HTERT RPE-1 (cell line): Measurements from ENCODE around the gene INTS11.
"Not testable (repeated sequence)": the region's sequence is repeated elsewhere in the genome, so short reads cannot be mapped to it uniquely, and the experiment has no call there.

Experiments used
- in situ Hi-C: fragments of 300-500 bp; cut with MboI; formaldehyde crosslinking; loops from 4 replicates; pipeline ENCODE4 v1.14.3; 2020; ENCODE audit warnings: low sequenced_read_pairs

The INTS11 gene

DNA sequence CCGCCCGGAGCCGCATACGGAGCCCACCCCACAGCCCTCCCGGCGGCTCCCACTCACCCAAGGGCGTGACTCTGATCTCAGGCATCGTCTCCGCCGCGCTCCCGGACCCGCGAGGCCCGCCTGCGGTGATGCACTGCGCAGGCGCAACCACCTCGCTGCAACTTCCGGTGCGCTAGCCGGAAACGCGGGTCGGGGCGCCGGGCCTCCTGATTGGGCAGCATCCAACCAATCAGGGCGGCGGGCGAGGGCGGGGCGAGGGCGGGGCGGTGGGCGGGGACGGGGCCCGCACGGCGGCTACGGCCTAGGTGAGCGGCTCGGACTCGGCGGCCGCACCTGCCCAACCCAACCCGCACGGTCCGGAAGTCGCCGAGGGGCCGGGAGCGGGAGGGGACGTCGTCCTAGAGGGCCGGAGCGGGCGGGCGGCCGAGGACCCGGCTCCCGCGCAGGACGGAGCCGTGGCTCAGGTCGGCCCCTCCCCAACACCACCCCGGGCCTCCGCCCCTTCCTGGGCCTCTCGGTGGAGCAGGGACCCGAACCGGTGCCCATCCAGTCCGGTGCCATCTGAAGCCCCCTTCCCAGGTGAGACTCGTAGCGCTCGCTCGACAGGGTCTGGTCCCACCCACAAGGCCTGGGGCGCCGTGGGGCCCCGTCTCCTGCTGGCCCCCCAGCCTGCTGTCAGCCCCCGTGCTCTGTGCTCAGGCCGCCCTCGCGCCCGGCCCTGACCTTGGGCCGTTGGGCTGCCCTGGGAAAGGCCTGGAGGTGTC lies at the start of gene INTS11, which contains the start of gene CPTP:
TSS of gene INTS11 (minus strand) at position 137 of the 764 bp plus-strand sequence. CDS start at position 85, 52 bp downstream.
TSS of gene CPTP (plus strand) at position 279 of the 764 bp plus-strand sequence. CDS start 2,109 bp downstream, outside the sequence.
- in situ Hi-C loops = no loop called here

DNA sequence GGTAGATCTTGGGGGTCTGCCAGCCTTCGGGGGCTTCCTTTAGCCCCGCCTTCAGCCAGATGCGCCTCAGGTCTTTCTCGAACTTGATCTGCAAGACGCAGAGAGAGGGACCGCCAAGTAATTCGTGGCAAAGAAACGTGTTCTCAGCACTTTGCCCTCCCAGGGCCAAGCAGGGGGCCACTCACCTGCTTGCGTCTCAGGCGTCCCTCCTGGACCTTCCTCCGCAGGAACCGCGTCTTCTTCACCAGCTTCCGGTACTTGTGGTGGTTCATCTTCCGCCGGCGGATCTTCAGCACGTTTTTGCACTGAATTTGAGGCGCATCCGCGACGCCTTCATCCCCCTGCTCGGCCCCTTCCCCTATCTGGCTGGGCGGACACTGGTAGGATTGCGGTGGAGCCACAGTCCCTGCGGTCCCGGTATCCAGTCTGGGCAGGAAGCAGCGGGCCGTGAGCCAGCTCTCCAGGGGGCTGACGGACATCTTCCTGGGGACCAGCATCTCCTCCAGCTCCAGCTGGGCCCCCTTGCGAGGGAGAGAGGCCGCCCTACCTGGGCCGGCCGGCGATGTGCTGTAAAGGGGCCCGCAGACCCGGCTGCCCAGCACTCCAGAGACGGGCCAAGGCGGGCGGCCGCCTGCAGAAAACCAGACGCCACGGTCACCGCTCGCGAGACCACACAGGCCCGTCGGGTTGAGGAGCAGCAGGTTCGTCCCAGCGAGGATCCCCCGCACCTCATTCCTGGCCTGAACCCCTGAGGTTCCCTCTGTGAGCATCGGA lies 49.5 kb upstream of the INTS11 start:
- in situ Hi-C loops = no loop called here

DNA sequence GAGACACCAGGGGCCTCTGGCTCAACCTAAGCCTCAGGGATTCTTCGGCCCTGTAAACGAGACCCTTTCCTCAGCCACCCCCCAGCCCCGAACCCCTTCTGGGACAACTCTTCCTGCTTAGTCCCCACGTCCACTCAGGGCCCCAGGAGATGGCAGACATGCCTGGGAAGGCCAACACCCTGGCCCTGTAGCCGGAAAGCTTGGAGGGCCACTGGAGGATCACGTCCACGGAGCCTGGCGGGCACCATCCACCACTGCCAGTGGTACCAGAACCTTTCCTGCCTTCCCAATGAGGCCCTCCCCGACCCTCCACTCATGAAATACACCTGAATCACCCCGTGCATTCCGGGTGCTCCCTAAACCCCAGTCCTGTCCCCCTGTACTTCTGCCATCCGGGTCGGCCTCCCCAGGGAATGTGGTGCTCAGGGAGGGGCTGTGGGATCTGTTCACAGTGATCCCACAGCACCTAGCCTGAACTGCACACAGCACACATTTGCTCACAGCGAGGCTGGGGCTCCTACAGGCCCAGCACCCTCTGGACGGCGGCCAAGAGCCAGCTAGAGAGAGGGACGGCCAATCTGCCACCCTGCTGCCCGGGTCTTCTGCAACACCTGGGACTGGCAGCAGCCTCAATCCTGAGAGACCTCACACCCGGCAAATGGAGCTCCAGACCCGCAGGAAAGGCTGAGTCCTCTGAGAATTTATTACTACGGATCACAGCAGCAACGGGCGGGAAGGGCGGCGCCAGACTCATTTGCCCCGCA lies 48.8 kb upstream of the INTS11 start:
- in situ Hi-C loops = no loop called here

DNA sequence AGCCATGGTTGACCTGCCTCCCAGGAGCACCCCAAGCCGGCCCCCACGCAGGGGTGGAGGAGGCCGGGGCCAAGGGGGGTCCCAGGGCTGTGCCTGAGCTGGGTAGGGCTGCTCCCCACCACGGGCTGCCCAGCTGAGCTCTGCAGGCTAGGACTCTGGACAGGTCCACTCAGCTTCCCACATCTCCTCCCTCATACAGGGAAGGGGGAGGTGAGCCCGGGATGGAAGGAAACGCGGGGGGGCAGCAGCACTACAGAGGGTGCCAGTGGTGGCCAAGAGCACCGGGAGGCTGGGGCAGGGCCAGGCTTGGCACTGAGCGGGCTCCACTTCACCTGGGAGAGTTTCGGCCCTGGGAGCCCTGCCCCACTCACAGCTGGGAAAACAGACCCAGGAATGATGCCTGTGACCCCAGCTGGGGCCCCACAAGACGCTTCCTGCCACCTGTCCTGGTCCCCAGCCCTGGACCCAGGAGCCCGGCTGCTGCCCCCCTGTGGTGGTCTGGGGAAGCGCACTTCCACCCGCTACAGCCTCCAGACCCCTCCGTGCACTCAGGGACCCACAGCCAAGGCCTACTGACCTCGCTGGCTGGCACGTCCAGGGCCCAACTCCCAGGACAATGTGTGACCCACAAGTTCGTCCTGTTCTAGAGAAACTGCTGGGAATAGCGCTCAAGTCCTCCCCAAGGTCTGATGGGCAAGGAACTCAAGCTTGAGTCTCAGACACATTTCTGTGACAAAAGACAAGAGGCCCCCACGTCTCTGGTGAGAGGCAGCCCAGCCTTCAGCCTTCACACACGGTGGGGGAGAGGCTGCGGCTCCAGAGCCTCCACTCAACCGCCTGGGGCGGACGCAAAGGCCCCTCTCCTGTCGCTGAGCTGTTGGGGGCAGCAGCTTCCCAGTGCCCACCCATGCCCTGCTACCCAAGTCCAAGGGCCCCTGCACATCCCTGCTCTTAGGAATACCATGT lies 47.6 kb upstream of the INTS11 start:
- in situ Hi-C loops = no loop called here

DNA sequence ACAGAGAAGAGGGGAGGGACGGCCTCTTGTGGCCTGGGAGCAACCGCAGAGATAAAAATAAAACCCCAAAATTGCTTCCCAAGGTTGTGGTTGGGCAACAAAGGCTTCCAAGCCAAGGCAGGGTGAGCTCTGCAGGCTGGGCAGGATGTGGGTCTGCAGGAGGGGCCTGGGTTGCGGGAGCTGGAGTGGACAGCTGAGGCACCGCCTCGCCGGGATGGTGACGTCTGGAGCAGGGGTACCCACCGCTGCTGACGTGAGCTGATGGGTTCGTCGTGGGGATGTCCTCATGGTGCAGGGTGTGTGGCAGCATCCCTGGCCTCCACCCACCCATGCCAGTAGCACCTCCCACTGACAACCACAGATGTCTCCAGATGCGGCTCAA lies 46.9 kb upstream of the INTS11 start:
- in situ Hi-C loops = no loop called here

DNA sequence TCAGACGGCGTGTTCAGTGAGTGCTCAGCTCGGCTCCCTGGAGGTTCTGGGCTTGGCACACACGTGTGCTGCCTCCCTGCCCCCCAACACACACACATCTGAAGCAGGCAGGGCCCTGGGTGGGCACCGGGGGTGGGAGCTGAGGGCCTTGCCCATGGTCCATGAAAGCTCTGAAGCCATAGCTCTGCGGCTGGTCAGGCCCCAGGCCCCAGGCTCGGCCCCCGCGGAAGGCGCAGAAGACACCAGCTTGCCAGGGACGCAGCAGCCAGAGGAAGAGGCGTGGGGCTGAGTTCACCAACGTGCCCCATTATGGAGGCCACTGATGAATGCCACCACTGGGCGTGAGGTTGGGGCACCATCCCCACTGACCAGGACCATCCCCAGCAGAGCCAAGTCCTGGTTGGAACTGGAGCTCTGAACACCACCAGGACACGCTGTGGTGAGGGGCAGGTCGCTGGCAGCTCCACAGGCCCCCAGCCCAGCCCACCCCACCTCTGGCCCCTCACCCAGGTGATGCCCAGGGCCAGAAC lies 46.4 kb upstream of the INTS11 start:
- in situ Hi-C loops = no loop called here

DNA sequence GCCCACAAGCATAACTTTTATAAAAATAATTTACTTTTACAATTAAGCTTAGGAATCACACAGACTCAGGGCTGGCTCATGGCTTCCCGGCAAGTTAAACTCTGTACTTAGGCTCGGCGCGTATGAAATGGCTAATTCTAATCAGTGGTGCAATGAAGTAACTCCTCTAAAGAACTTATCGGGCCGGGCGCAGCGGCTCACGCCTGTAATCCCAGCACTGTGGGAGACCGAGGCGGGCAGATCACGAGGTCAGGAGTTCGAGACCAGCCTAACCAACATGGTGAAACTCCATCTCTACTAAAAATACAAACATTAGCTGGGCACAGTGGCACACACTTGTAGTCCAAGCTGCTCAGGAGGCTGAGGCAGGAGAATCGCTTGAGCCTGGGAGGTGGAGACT lies 45.6 kb upstream of the INTS11 start:
- in situ Hi-C loops = not testable (repeated sequence)

DNA sequence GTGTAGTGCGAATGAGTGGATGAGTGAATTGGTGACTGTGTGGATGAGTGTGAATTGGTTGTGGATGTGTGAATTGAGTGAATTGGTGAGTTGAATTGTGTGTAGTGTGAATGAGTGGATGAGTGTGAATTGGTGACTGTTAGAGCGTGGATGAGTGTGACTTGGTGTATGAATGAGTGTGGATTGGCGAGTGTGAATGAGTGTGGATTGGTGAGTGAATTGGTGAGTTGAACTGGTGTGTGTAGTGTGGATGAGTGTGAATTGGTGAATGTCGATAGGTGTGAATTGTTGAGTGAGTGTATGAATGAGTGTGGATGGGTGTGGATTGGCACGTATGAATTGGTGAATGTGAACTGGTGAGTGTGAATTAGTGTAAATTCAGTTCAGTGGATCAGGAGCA lies 42.9 kb upstream of the INTS11 start:
- in situ Hi-C loops = no loop called here

DNA sequence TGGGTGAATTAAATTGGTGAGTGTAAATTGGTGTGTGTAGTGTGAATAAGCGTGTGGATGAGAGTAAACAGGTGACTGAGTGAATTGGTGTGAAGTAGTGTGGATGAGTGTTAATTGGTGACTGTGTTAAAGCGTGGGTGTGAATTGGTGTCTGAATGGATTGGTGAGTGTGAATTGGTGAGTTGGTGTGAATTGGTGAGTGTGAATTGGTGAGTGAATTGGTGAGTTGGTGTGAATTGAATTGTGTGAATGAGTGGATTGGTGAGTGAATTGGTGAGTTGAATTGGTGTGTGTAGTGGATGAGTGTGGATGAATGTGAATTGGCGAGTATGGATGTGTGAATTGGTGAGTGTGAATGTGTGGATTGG lies 42.2 kb upstream of the INTS11 start:
- in situ Hi-C loops = no loop called here

DNA sequence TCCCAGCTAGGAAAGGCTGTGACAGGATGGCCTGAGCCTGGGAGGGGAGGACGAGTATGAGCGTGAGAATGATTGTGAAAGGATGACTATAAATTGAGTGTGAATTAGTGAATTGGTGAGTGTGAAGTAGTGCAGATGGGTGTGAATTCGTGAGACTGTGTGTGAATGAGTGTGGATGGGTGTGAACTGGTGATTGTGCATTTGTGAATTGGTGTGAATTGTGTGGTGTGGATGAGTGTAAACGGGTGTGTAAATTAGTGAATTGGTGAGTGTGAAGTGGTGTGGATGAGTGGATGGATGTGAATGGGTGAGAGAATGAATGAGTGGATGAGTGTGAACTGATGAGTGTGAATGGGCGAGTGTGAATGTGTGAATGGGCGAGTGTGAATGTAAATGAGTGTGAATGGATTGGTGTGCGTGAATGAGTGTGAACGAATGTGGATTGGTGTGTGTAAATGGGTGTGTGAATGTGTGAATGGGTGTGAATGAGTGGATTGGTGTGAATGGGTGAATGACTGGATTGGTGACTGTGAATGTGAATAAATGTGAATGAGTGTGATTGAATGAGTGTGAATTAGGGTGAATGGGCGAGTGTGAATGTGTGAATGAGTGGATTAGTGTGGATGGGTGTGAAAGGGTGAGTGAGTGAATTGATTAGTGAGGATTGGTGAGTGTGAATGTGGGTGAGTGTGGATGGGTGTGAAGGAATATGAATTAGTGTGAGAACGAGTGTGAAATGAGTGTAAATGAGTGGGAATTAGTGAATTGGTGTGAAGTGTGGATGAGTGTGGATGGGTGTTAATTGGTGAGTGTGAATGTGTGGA lies 41.6 kb upstream of the INTS11 start:
- in situ Hi-C loops = no loop called here

DNA sequence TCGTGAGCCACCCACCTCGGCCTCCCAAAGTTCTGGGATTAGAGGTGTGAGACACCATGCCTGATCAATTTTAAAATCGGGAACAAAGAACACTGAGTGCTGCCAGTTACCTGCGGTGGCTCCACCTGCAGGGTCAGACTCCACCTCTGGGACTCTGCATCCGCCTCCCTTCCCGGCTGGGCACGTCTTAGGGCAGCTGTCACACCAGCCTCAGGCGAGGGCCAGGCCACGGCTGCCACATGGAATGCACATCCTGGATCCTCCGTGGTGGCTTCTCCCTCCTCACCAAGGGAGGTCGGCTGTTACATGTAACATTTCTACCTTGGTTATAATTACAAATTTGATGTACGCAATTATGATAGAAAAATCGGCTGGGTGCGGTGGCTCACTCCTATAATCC lies 39.8 kb upstream of the INTS11 start:
- in situ Hi-C loops = no loop called here

DNA sequence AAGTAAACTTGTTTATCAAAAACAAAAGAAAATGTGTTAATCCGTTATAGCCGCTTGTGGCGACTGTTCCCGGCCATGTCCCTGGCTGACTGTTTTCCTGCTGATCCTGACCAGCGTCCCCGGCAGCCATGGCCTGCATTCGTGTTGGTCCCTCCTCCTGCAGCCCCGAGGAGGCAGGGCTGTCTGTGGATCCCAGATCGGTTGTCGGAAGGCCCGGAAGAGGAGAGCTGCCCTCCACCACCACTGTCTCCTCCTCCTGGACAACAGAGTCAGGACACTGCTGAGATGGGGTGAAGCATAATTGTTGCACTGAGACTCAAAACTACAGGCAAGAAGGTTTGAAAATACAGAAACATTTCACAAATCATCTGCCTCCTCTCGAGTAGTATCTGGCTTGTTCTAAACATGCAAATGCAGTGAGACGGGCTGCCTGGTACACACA lies 37.5 kb upstream of the INTS11 start:
- in situ Hi-C loops = no loop called here

DNA sequence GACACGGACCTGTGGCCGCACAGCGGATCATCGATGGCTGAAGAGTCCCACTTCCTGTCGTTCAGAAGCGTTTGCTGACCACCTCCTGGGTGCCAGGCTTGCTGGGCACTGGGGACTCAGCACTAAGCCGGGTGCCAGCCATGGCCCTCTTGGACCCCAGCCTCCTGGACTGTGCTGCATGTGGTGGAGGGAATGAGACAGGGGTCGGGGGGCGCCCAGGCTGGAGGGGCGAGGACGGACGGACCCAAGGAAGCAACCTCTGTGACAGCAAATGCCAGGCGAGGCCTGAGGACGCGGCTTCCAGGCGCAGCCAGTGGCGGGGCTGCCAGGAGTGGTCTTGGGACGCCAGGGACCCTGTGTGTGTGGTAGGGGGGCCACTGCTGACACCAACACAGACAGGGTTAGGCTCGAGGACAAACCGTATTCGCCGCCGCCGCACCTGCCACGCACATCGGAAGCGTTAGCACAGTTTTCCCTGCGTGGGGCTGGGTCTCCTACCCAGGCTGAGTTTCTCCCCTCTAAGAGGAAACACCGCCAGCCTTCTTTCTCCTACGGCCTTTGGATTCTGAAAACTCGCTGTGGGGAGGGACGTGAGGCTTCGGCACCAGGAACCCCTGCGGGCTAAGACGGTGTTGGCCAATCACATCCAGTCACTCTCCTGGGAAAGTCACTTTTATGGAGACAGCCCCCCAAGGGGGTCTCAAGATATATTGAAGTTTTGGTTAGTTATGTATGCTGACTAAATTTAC lies 36.9 kb upstream of the INTS11 start:
- in situ Hi-C loops = no loop called here

DNA sequence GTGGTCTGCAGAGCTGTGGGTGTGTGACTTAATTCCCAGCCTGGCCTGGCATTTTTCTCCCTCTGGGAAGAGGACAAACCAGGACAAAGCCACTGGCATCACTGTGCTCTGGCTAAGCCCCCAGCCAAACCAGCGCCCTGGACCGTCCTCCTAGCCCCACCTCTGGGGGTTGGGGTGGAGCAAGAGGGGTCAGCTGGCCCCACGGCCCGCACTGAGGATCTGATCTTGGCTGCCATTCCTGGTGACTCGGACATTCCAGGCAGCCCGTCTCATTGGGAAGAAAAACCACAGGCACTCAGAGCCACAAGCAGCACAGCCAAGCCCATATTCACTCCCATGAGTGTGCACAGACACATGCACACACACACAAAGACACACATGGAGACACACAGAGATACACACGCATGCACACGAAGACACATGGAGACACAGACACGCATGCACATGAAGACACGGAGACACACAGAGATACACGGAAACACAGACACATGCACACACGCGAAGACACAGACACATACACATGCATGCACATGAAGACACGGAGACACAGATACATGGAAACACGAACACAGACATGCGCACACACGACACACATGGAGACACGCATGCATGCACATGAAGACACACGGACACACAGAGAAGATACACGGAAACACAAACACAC lies 36.2 kb upstream of the INTS11 start:
- in situ Hi-C loops = no loop called here

DNA sequence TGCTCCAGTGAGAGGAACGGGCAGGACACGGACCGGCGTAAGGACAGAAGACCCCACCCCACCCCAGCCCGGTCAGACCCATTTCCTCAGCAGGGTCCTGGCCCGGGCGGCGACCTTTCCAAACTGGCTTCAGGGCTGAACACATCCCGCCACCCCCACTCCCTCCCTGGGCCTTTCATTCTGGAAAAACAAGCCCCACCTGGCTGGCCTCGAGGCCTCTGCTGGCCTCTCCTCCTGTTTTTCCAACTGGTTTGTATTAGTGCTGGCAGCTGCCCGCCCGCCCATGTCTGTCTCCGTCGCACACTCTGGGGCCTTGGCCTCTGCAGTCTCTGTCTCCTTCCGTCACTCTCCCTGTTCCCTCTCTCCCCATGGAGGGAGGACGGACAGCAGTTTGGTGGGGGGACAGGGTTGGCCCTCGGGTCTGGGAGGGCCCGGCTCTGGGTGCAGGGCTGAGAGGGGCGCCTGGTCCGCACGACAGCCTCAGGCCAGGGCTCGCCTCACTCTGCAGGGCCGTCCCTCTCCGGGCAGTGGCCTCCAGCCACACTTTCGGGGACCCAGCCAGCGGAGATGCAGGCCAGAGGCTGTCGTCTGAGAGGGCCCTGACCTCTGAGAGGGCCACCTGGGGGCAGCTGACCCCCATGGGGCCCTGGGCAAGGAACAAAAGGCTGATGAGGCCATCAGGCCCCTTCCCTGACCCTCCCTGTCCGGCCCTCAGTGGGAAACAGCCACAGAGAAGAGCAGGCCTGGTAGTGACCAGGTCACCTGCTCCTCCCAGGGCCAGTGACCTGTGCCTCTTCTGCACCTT lies 35.4 kb upstream of the INTS11 start:
- in situ Hi-C loops = no loop called here

DNA sequence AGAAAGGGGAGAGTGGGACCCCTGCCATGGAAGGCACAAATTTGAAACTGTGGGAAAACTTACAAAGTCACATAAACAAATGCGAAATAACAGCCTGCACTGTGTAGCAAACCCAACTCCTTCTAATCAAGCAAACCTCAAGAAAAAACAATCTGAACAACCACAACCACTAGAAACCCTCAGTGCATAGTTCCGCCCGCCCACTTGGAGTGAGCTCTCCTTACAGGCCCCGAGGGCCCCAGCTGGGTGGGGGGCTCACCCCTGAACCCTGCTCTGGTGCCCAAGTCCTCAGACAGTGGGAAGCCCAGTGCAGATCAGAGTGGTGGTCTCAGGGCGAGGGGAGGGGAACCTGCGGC lies 34.8 kb upstream of the INTS11 start:
- in situ Hi-C loops = no loop called here
